SK-N-SH (cell line): ENCODE results near the gene MEGF6. TPM values are rescaled to one million over a fixed set of nuclear protein-coding genes. Genes with fewer than 3 reads are reported as not detected.

Experiments used
- CTCF ChIA-PET: fragments of 300-600, 350-600 bp; formaldehyde crosslinking; extraction: SDS; loops from one replicate; lab custom pipeline; 2021; lab: Yijun Ruan, JAX
- POLR2A ChIA-PET: fragments of 350-600 bp; sonication (Branson Sonifier 250); formaldehyde crosslinking; extraction: SDS; loops from one replicate; lab custom pipeline; 2020; ENCODE audit warnings: antibody characterized with exemption, inconsistent platforms; lab: Yijun Ruan, JAX
- DNase-seq: peaks from one replicate; pipeline ENCODE4 v3.0.0; 2012
- H2AFZ ChIP-seq: fragments of 200-600 bp; sonication (generic); 2 replicates; pipeline ENCODE4 v1.8.1; 2016; ENCODE audit warnings: antibody characterized with exemption, mild to moderate bottlenecking, low read depth
- H3F3A ChIP-seq: fragments of 200-600 bp; sonication (generic); replicated peaks from 2 replicates; pipeline ENCODE3; 2016; ENCODE audit warnings: antibody characterized with exemption, mild to moderate bottlenecking; ENCODE audit not compliant: insufficient read depth
- H3K27ac ChIP-seq, 2 experiments: fragments of 200-500 bp in 1 of 2; fragments of 200-600 bp in 1 of 2; sonication (Bioruptor generic) in 1 of 2; sonication (generic), shearing (Covaris generic) in 1 of 2; 2 replicates each; pipeline versions ENCODE4 v1.5.1 to v1.6.1; 2014 to 2016; ENCODE audit warnings: low read depth in 2 of 2, inconsistent platforms in 1 of 2, low read length in 1 of 2, mild to moderate bottlenecking in 1 of 2, mixed read lengths in 1 of 2
- H3K27me3 ChIP-seq: fragments of 200-600 bp; sonication (generic), shearing (Covaris generic); 2 replicates; pipeline ENCODE4 v1.6.1; 2016; ENCODE audit warnings: mixed run types; ENCODE audit not compliant: insufficient read depth
- H3K36me3 ChIP-seq, 2 experiments: fragments of 200-500 bp in 1 of 2; fragments of 200-600 bp in 1 of 2; sonication (Bioruptor generic) in 1 of 2; sonication (generic) in 1 of 2; replicated peaks in 1 of 2; 2 replicates each; pipeline versions ENCODE3 to v1.5.1; 2014 to 2016; ENCODE audit warnings: low read length in 1 of 2, mild to moderate bottlenecking in 1 of 2; ENCODE audit not compliant: insufficient read depth in 2 of 2, control insufficient read depth in 1 of 2
- H3K4me1 ChIP-seq, 2 experiments: fragments of 200-500 bp in 1 of 2; fragments of 200-600 bp in 1 of 2; sonication (Bioruptor generic) in 1 of 2; sonication (generic), shearing (Covaris generic) in 1 of 2; 2 replicates each; pipeline versions ENCODE4 v1.5.1 to v1.6.1; 2014 to 2016; ENCODE audit warnings: low read depth in 1 of 2, low read length in 1 of 2, mixed run types in 1 of 2; ENCODE audit not compliant: insufficient read depth in 2 of 2, control insufficient read depth in 1 of 2
- H3K4me2 ChIP-seq: fragments of 200-600 bp; sonication (generic), shearing (Covaris generic); 2 replicates; pipeline ENCODE4 v1.6.1; 2017; ENCODE audit warnings: mixed run types
- H3K4me3 ChIP-seq, 2 experiments: fragments of 200-500 bp in 1 of 2; fragments of 200-600 bp in 1 of 2; sonication (Bioruptor generic) in 1 of 2; sonication (generic), shearing (Covaris generic) in 1 of 2; 2 replicates each; pipeline versions ENCODE4 v1.5.1 to v1.8.1; 2014 to 2016; ENCODE audit warnings: low read depth in 2 of 2, inconsistent platforms in 1 of 2, low read length in 1 of 2, mild to moderate bottlenecking in 1 of 2, mixed read lengths in 1 of 2, moderate library complexity in 1 of 2
- H3K79me2 ChIP-seq: fragments of 200-600 bp; sonication (generic); 2 replicates; pipeline ENCODE4 v1.8.1; 2017; ENCODE audit warnings: mild to moderate bottlenecking; ENCODE audit not compliant: insufficient read depth
- H3K9ac ChIP-seq: fragments of 200-600 bp; sonication (generic); 2 replicates; pipeline ENCODE4 v1.6.1; 2017; ENCODE audit warnings: mixed run types
- H3K9me2 ChIP-seq: fragments of 200-600 bp; sonication (generic); 2 replicates; pipeline ENCODE4 v1.6.1; 2017; ENCODE audit warnings: mixed run types
- H3K9me3 ChIP-seq: fragments of 200-600 bp; sonication (generic); 2 replicates; pipeline ENCODE4 v1.6.1; 2017; ENCODE audit warnings: mixed run types, mild to moderate bottlenecking, moderate library complexity
- H4K20me1 ChIP-seq: fragments of 200-600 bp; sonication (generic); 2 replicates; pipeline ENCODE4 v1.6.1; 2017; ENCODE audit warnings: mild to moderate bottlenecking, mixed run types; ENCODE audit not compliant: insufficient read depth
- EZH2phosphoT487 ChIP-seq: fragments of 200-600 bp; sonication (generic); IDR thresholded peaks from 2 replicates; pipeline ENCODE4 v1.6.1; 2017; ENCODE audit warnings: low read depth, mixed run types, mild to moderate bottlenecking, antibody characterized with exemption, moderate library complexity, borderline replicate concordance
- MEF2A ChIP-seq: IDR thresholded peaks from 2 replicates; pipeline ENCODE4 v1.4.0; 2012; ENCODE audit warnings: low read depth, borderline replicate concordance
- POLR2AphosphoS5 ChIP-seq: IDR thresholded peaks from 2 replicates; pipeline ENCODE4 v1.6.1; 2012; ENCODE audit warnings: low read depth, low read length
- RXRA ChIP-seq: IDR thresholded peaks from 2 replicates; pipeline ENCODE4 v1.4.0; 2012; ENCODE audit warnings: low read depth, mild to moderate bottlenecking, borderline replicate concordance
- SMC3 ChIP-seq: IDR thresholded peaks from 2 replicates; pipeline ENCODE4 v1.6.1; 2012; ENCODE audit warnings: low read depth, low read length, improper control_type of control experiment
- TAF1 ChIP-seq: IDR thresholded peaks from 2 replicates; pipeline ENCODE4 v1.6.1; 2012; ENCODE audit warnings: low read depth, mild to moderate bottlenecking, low read length, moderate library complexity, borderline replicate concordance
- TCF12 ChIP-seq: IDR thresholded peaks from 2 replicates; pipeline ENCODE4 v1.4.0; 2012
- ZBTB33 ChIP-seq: IDR thresholded peaks from 2 replicates; pipeline ENCODE4 v1.4.0; 2012; ENCODE audit warnings: low read depth, borderline replicate concordance
- WGBS: methylation state at CpG from one replicate; pipeline ENCODE4 v1.1.6; 2017; ENCODE audit warnings: low lambda C conversion rate; 5-methylcytosine and 5-hydroxymethylcytosine counted together
- polyA plus RNA-seq, 3 experiments: library from polyadenylated mRNA; depleted of rRNA; stranded (reverse); fragments of >200 nt; gene quantifications; 2 replicates each; pipeline ENCODE4 v1.2.3, GENCODE V29; 2012

Gene MEGF6
- polyA plus RNA-seq, 1 of the 3 experiments (the other 2 are of a cell fraction) = 7.6 TPM

DNA sequence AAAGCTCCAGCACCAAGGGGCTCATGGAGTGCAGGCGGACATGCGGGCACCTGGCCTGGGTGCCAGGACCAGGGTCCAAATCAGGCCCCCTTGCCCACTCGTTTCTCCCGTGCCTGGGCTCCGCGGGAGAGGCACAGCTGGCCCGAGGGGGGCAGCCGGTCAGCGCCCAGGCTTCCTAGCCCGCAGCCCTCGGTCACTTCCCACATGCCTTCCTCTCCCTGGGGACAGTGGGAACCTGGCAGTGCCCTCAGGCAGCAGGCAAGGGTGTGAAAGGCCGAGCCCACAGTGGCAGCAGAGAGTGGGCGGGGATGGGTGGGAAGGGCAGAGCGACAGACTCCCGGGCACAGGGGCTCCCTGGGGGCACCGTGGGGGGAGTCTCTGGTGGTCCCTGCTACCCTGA is 69.8 kb downstream of the MEGF6 start:
- Histone ChIP-seq H2AFZ (no peak overlapping the region), H3K4me3 (no peak overlapping the region), H3F3A (no peaks in the 10 kb centered on the region), H3K9ac (no peak overlapping the region), H4K20me1 (no peaks in the 10 kb centered on the region), H3K9me2 (no peaks in the 10 kb centered on the region), H3K9me3 (no peaks in the 10 kb centered on the region), H3K4me1 (peaks cover 0 to 66% of the 10 kb centered on the region in 2 experiments; a peak in 1 of 4 replicates), H3K79me2 (no peaks in the 10 kb centered on the region), H3K27ac (no peak overlapping the region), H3K36me3 (no peaks in the 10 kb centered on the region), H3K4me2 (no peak overlapping the region), H3K27me3 (no peaks in the 10 kb centered on the region)
- no peak for DNase-seq
- POLR2A ChIA-PET = no interaction called here
- 64% methylated on average over 9 of the region's 16 CpGs for WGBS
- CTCF ChIA-PET = interaction anchor here (1.1 to 2.2 kb wide), 7 partner anchors 10 to 183 kb away, joined by 3 to 10 read pairs (median 5); no protein-coding TSS in a partner anchor
- TF ChIP-seq POLR2AphosphoS5 (no peak), MEF2A (no peak), EZH2phosphoT487 (no peak)

DNA sequence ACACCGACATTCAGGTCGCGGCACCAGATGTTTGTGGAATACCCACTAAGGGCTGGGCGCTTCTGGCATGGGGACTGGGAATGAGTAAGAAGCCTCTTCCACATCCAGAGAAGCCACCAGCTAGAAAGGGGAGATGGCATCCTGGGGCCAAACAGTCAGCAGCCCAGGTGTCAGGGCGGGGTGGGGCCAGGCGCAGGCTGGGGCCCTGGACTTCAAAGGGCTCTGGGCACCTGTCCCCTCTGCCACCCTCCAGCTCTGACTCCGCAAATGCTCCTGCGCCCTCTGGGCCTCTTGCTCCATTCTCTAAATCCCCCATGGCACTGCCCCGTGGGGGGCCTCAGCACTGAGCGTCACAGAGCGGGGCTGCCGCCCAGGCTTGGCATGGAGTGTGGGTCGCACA is 70.4 kb downstream of the MEGF6 start:
- DNase-seq = no peak
- Histone ChIP-seq H3K9ac (no peak overlapping the region), H2AFZ (no peak overlapping the region), H3K27ac (no peak overlapping the region; a peak in 1 of 4 replicates), H4K20me1 (no peaks in the 10 kb centered on the region), H3K27me3 (no peaks in the 10 kb centered on the region), H3K4me3 (no peak overlapping the region), H3K4me1 (peaks cover 0 to 61% of the 10 kb centered on the region in 2 experiments; a peak in 1 of 4 replicates), H3K4me2 (no peak overlapping the region), H3K9me2 (no peaks in the 10 kb centered on the region), H3F3A (no peaks in the 10 kb centered on the region), H3K79me2 (no peaks in the 10 kb centered on the region), H3K9me3 (no peaks in the 10 kb centered on the region), H3K36me3 (no peaks in the 10 kb centered on the region)
- ChIA-PET POLR2A (no interaction called here), CTCF (interaction anchor here (1.3 to 2.2 kb wide), 6 partner anchors 10 to 183 kb away, joined by 4 to 10 read pairs (median 7); no protein-coding TSS in a partner anchor)
- WGBS = 90% methylated on average over 8 of the region's 13 CpGs
- TF ChIP-seq SMC3 (no peak), RXRA (no peak), TCF12 (no peak), ZBTB33 (no peak), TAF1 (no peak), MEF2A (no peak)
